ENCODE measurements around the gene PCSK9. TPM values are rescaled to one million over a fixed set of nuclear protein-coding genes. Genes with fewer than 3 reads are reported as not detected.

Gene PCSK9
- total RNA-seq, 1 experiment from 2014 or later = 0.26 TPM

DNA sequence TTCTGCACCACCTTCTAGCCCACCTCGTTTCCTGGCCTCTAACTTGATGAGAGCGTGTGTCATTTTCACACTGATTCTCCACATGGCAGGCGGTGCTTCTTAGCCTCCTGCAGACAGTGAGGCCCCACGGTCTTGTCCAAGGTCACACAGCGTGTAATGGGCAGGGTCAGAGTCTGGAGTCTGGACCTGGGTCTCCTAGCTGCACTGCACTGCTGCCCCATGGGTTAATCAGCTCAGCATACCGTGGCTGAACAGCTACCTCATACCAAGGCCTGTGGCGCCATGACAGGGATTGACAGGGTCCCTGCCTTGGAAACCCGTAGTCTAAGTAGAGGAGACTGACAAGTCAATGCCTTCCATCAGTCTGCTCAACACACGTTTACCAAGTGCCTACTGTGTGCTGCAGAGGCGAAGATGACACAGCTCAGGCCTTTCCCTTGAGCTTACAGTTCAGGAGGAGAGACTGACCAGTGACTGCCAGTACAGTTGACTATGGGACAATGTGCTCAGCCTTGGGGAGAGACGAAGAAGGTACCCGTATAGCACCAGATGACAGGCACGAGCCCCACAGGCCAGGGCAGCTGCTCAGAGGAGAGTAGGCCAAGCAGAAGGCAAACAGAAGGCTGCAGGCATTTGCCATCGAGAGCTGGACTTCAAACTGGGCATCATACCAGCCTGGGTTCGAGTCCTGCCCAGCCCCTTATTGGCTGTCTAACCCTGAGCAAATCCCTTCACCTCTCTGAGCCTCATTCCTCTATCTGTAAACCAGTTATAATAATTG is 5.5 kb downstream of the PCSK9 start:
- POLR2A ChIA-PET = no interaction called here
- H3K4me1 ChIP-seq (ENCODE audit: control insufficient read depth, insufficient read depth, low read length) = peaks cover 8% of the 10 kb centered on the region; the same call in 1 of the 2 replicates
- ATAC-seq (no peak), DNase-seq (ENCODE audit: low read depth, low spot score) (no peak)
- no peaks in the 10 kb centered on the region for H3K9me3 ChIP-seq (ENCODE audit: control insufficient read depth, insufficient read depth, low read depth, low read length)
- no peaks in the 10 kb centered on the region for H3K36me3 ChIP-seq (ENCODE audit: control insufficient read depth, insufficient read depth, low read length)
- no peak for TF ChIP-seq TCF7L2 (IDR thresholded peaks at IDR 0.05; ENCODE audit: low read depth, low read length)
- TF ChIP-seq POLR2AphosphoS5 (IDR thresholded peaks at IDR 0.05; ENCODE audit: low read depth, low read length) = no peak
- TF ChIP-seq, protein P1, sequence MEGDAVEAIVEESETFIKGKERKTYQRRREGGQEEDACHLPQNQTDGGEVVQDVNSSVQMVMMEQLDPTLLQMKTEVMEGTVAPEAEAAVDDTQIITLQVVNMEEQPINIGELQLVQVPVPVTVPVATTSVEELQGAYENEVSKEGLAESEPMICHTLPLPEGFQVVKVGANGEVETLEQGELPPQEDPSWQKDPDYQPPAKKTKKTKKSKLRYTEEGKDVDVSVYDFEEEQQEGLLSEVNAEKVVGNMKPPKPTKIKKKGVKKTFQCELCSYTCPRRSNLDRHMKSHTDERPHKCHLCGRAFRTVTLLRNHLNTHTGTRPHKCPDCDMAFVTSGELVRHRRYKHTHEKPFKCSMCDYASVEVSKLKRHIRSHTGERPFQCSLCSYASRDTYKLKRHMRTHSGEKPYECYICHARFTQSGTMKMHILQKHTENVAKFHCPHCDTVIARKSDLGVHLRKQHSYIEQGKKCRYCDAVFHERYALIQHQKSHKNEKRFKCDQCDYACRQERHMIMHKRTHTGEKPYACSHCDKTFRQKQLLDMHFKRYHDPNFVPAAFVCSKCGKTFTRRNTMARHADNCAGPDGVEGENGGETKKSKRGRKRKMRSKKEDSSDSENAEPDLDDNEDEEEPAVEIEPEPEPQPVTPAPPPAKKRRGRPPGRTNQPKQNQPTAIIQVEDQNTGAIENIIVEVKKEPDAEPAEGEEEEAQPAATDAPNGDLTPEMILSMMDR (IDR thresholded peaks at IDR 0.05) = no peak
- TF ChIP-seq, protein P2, sequence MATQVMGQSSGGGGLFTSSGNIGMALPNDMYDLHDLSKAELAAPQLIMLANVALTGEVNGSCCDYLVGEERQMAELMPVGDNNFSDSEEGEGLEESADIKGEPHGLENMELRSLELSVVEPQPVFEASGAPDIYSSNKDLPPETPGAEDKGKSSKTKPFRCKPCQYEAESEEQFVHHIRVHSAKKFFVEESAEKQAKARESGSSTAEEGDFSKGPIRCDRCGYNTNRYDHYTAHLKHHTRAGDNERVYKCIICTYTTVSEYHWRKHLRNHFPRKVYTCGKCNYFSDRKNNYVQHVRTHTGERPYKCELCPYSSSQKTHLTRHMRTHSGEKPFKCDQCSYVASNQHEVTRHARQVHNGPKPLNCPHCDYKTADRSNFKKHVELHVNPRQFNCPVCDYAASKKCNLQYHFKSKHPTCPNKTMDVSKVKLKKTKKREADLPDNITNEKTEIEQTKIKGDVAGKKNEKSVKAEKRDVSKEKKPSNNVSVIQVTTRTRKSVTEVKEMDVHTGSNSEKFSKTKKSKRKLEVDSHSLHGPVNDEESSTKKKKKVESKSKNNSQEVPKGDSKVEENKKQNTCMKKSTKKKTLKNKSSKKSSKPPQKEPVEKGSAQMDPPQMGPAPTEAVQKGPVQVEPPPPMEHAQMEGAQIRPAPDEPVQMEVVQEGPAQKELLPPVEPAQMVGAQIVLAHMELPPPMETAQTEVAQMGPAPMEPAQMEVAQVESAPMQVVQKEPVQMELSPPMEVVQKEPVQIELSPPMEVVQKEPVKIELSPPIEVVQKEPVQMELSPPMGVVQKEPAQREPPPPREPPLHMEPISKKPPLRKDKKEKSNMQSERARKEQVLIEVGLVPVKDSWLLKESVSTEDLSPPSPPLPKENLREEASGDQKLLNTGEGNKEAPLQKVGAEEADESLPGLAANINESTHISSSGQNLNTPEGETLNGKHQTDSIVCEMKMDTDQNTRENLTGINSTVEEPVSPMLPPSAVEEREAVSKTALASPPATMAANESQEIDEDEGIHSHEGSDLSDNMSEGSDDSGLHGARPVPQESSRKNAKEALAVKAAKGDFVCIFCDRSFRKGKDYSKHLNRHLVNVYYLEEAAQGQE (IDR thresholded peaks at IDR 0.05; ENCODE audit: insufficient read depth in 1 of 2, low read depth in 2 of 2, low read length in 1 of 2) = no peak
- no peak for TF ChIP-seq SIN3A (IDR thresholded peaks at IDR 0.05; ENCODE audit: borderline replicate concordance, insufficient read depth, low read depth, low read length)
- intact Hi-C loops (cut with micrococcal nuclease; ENCODE audit: unreplicated experiment) (no loop called here), in situ Hi-C loops (cut with HindIII; ENCODE audit: low pct_unique_long_range_greater_than_20kb, low sequenced_read_pairs) (no loop called here)
- CTCF ChIA-PET = no interaction called here
- H3K27ac ChIP-seq (ENCODE audit: low read length) = no peak overlapping the region
- H3K4me3 ChIP-seq (ENCODE audit: low read depth in 2 of 2, low read length in 2 of 2) = no peak overlapping the region
- BruUV-seq (replicated peaks) = no TSS peak
- H3K27me3 ChIP-seq (ENCODE audit: control insufficient read depth, insufficient read depth, low read length) = peaks cover 6% of the 10 kb centered on the region

DNA sequence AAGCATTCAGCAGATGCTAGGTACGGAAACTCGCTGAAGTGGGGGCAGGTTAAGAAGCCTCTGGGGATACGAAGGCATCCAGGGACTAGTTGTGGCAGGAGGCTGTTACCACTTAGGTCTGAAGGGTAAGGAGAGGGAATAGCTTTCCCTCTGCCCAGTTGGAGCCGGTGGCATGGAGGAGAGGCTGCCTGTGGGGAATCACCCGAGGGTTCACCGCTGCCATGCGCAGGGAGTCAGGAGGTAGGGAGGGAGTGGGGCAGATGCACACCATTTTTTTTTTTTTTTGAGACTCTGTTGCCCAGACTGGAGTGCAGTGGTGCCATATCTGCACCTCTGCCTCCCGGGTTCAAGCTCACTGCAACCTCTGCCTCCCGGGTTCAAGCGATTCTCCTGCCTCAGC is 6.1 kb downstream of the PCSK9 start:
- peaks cover 5% of the 10 kb centered on the region for H3K27me3 ChIP-seq (ENCODE audit: control insufficient read depth, insufficient read depth, low read length)
- ATAC-seq = no peak
- peaks cover 5% of the 10 kb centered on the region; the same call in 1 of the 2 replicates for H3K4me1 ChIP-seq (ENCODE audit: control insufficient read depth, insufficient read depth, low read length)
- POLR2A ChIA-PET = no interaction called here
- no peaks in the 10 kb centered on the region for H3K36me3 ChIP-seq (ENCODE audit: control insufficient read depth, insufficient read depth, low read length)
- CTCF ChIA-PET = no interaction called here
- no peak overlapping the region for H3K27ac ChIP-seq (ENCODE audit: low read length)
- in situ Hi-C loops (cut with HindIII; ENCODE audit: low pct_unique_long_range_greater_than_20kb, low sequenced_read_pairs) = no loop called here
- no TSS peak for BruUV-seq (replicated peaks)
- H3K9me3 ChIP-seq (ENCODE audit: control insufficient read depth, insufficient read depth, low read depth, low read length) = no peaks in the 10 kb centered on the region
- H3K4me3 ChIP-seq (ENCODE audit: low read depth in 2 of 2, low read length in 2 of 2) = no peak overlapping the region
- TF ChIP-seq SIN3A (IDR thresholded peaks at IDR 0.05; ENCODE audit: borderline replicate concordance, insufficient read depth, low read depth, low read length) (no peak), POLR2AphosphoS5 (IDR thresholded peaks at IDR 0.05; ENCODE audit: low read depth, low read length) (no peak), TCF7L2 (IDR thresholded peaks at IDR 0.05; ENCODE audit: low read depth, low read length) (no peak)
- TF ChIP-seq, protein P1 (IDR thresholded peaks at IDR 0.05) = no peak
- TF ChIP-seq, protein P2 (IDR thresholded peaks at IDR 0.05; ENCODE audit: insufficient read depth in 1 of 2, low read depth in 2 of 2, low read length in 1 of 2) = no peak
- no peak for DNase-seq (ENCODE audit: low read depth, low spot score)
- intact Hi-C loops (cut with micrococcal nuclease; ENCODE audit: unreplicated experiment) = no loop called here

Data from Panc1 (cell line).